ENCODE data around the gene DNM1. TPM values are rescaled to one million over a fixed set of nuclear protein-coding genes. Genes with fewer than 3 reads are reported as not detected.

Gene DNM1
- total and polyA plus RNA-seq, 2 of the 8 experiments (the other 6 are each of a cell fraction or from before 2014, with no cell fraction given): 34.3 to 62.7 TPM

- POLR2A ChIA-PET (ENCODE audit: partially characterized antibody): interaction anchor here (0.7 to 3.1 kb wide), 4 partner anchors 11 to 57 kb away, joined by 3 to 21 read pairs (median 4); no protein-coding TSS in a partner anchor
- FAIRE-seq: no peak
Observed at GRCh38 chr9:128222880-128223670, 19.9 kb downstream of the DNM1 start.

More at GRCh38 chr9:128222880-128223670, 19.9 kb downstream of the DNM1 start:
- no peak overlapping the region for H3K18ac ChIP-seq (ENCODE audit: extremely low read depth, low read length)
- peaks cover 6 to 19% (median 13%) of the 10 kb centered on the region in 4 experiments for H3K36me3 ChIP-seq (ENCODE audit: control insufficient read depth in 2 of 4, insufficient read depth in 4 of 4, low read length in 3 of 4)
- H4K5ac ChIP-seq (ENCODE audit: insufficient read length, low read depth, low read length): no peak overlapping the region
- no peak overlapping the region for H2BK20ac ChIP-seq (ENCODE audit: low read length)
- no peaks in the 10 kb centered on the region for H3K27me3 ChIP-seq (replicated peaks in 1 of 4; ENCODE audit: control insufficient read depth in 3 of 4, extremely low read depth in 1 of 4, insufficient read depth in 3 of 4, low read length in 3 of 4)
- H4K8ac ChIP-seq (ENCODE audit: extremely low read depth, insufficient read depth, low read length): no peak overlapping the region
- 0 out of 2 replicates have a peak, but pooled peaks cover 2% of the 10 kb centered on the region for H3K23me2 ChIP-seq (ENCODE audit: low read depth, low read length)
- TF ChIP-seq USF2 (IDR thresholded peaks at IDR 0.05; ENCODE audit: low read length): no peak
- TF ChIP-seq BRCA1 (IDR thresholded peaks at IDR 0.05; ENCODE audit: low read depth, low read length): no peak
- TF ChIP-seq HDAC2 (IDR thresholded peaks at IDR 0.05; ENCODE audit: borderline replicate concordance in 1 of 2, low read depth in 2 of 2, low read length in 2 of 2): no peak
- no peak for TF ChIP-seq SP4 (IDR thresholded peaks at IDR 0.05; ENCODE audit: low read length)
- no peak for TF ChIP-seq ZNF274 (IDR thresholded peaks at IDR 0.05; ENCODE audit: borderline replicate concordance, extremely low read depth, low read length)
- no peak for TF ChIP-seq SRF (IDR thresholded peaks at IDR 0.05; ENCODE audit: low read depth, low read length)
- no peak for TF ChIP-seq CBX5 (IDR thresholded peaks at IDR 0.05; ENCODE audit: low read depth, low read length)
- no peak for TF ChIP-seq MAFK (IDR thresholded peaks at IDR 0.05; ENCODE audit: low read depth, low read length)
- no peak for TF ChIP-seq ASH2L (IDR thresholded peaks at IDR 0.05; ENCODE audit: low read length)
- TF ChIP-seq TBP (IDR thresholded peaks at IDR 0.05; ENCODE audit: low read depth, low read length): no peak
- TF ChIP-seq NRF1 (IDR thresholded peaks at IDR 0.05; ENCODE audit: low read depth, low read length): no peak
- no peak overlapping the region for H2BK15ac ChIP-seq (ENCODE audit: low read length)
- H3K79me1 ChIP-seq (ENCODE audit: low read depth, low read length): no peaks in the 10 kb centered on the region
- no peak overlapping the region for H3K23ac ChIP-seq (ENCODE audit: insufficient read length)
- no peak overlapping the region for H2AFZ ChIP-seq (ENCODE audit: low read length)
- no peak overlapping the region for H4K91ac ChIP-seq (replicated peaks; ENCODE audit: insufficient read length, low read length)
- DNase-seq (ENCODE audit: low read depth in 1 of 2, low spot score in 2 of 2): no peak
- H3K4ac ChIP-seq (replicated peaks; ENCODE audit: insufficient read length, low read depth, low read length): no peak overlapping the region
- CTCF ChIA-PET (ENCODE audit: partially characterized antibody): no interaction called here
- H3K4me3 ChIP-seq (ENCODE audit: extremely low read depth in 1 of 4, insufficient read depth in 2 of 4, low read depth in 3 of 4, low read length in 4 of 4): no peak overlapping the region
- H2AK5ac ChIP-seq (ENCODE audit: low read depth, low read length): no peak overlapping the region
- no peaks in the 10 kb centered on the region for H3K79me2 ChIP-seq (ENCODE audit: control insufficient read depth in 1 of 2, insufficient read depth in 2 of 2, low read length in 2 of 2)
- no peak overlapping the region for H2BK5ac ChIP-seq (ENCODE audit: low read depth, low read length)
- H3K27ac ChIP-seq (ENCODE audit: low read depth, low read length): no peak overlapping the region
- peaks cover 0 to 5% (median 3%) of the 10 kb centered on the region in 4 experiments; a peak in 5 of 7 replicates for H3K4me1 ChIP-seq (replicated peaks in 1 of 4; ENCODE audit: control insufficient read depth in 3 of 4, insufficient read depth in 4 of 4, low read length in 3 of 4)
- no peaks in the 10 kb centered on the region for H3K9me3 ChIP-seq (ENCODE audit: insufficient read depth in 2 of 2, low read depth in 1 of 2, low read length in 1 of 2)
- 93% methylated on average over 13 of the region's 13 CpGs; no CpG with 5 or more reads in 1 of the 2 experiments for WGBS, 2 experiments (ENCODE audit: extremely low coverage in 1 of 2, insufficient coverage in 1 of 2, insufficient read length in 1 of 2, insufficient replicate concordance in 2 of 2, low coverage in 1 of 2, low lambda C conversion rate in 2 of 2, missing lambda C conversion rate in 1 of 2)
- H4K20me1 ChIP-seq (replicated peaks in 1 of 2; ENCODE audit: control insufficient read depth in 1 of 2, insufficient read depth in 2 of 2, low read length in 2 of 2): peaks cover 0 to 12% of the 10 kb centered on the region in 2 experiments
- no peak overlapping the region for H3K9ac ChIP-seq (replicated peaks in 1 of 4; ENCODE audit: extremely low read depth in 1 of 4, low read depth in 3 of 4, low read length in 3 of 4)
- H3K56ac ChIP-seq (replicated peaks; ENCODE audit: insufficient read length, low read depth, low read length): no peak overlapping the region
- H3K4me2 ChIP-seq (ENCODE audit: insufficient read depth in 1 of 2, low read depth in 2 of 2, low read length in 2 of 2): no peak overlapping the region
- H3K14ac ChIP-seq (ENCODE audit: insufficient read length): no peak overlapping the region
- no peak overlapping the region for H2BK12ac ChIP-seq (ENCODE audit: low read depth, low read length)
- no peak overlapping the region for H2BK120ac ChIP-seq (replicated peaks; ENCODE audit: low read depth, low read length)
